GM19468 (cell line): Measurements from ENCODE around the gene MACO1.
"Not testable (repeated sequence)": the region's sequence is repeated elsewhere in the genome, so short reads cannot be mapped to it uniquely, and the experiment has no call there.

Experiments used
- ATAC-seq: cut with Tn5 transposase; IDR thresholded peaks from one replicate; pipeline ENCODE4 v1.9.1; 2021; ENCODE audit warnings: mild to moderate bottlenecking, moderate library complexity, moderate number of reproducible peaks; ENCODE audit not compliant: unreplicated experiment; ENCODE audit errors: extremely low read depth

The MACO1 gene

GRCh38 chr1:25430073-25430966 lies at the start of gene MACO1:
TSS of gene MACO1 (plus strand) at chr1:25430897. CDS start at chr1:25431099, 202 bp downstream.
- ATAC-seq: peak; percentile 74

DNA sequence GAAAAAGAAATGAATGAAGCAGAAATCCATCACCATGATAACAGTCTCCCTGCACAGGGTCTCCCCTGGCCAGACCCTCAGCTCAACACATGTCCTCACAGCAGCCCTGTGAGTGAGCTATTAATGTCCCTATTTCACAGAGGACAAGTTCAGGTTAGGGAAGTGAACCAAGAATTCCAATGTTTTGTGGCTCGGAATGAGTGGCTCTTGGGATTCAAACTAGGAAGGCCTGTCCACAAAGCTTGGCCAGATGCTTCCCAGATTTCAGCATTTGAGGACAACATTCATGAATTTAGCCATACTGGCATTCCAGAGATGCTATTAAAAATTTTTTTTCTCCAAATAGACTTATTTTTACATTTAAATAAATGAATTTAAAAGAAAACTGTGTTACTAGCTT lies 48.2 kb upstream of the MACO1 start:
- not testable (repeated sequence) for ATAC-seq

GRCh38 chr1:25383090-25383489 lies 47.6 kb upstream of the MACO1 start:
- not testable (repeated sequence) for ATAC-seq

GRCh38 chr1:25383875-25384274 lies 46.8 kb upstream of the MACO1 start:
- not testable (repeated sequence) for ATAC-seq

DNA sequence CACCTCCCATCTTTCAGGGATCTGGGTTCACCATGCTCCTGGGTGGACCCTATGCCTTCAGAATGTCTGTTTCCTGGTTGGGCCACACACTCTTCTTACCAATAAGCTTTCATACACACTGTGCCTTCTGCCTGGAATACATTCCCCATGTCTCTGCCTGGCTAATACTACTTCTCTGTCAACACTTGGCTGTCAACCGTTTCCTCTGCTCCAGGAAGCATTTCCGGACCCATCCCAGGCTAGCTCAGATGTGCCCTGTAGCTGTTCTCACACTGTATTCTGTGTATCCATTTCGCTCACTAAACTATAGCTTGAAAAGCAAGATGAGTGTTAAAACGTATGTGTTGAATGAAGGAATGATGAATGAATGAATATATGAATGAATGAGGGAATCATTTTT lies 43.6 kb upstream of the MACO1 start:
- not testable (repeated sequence) for ATAC-seq

DNA sequence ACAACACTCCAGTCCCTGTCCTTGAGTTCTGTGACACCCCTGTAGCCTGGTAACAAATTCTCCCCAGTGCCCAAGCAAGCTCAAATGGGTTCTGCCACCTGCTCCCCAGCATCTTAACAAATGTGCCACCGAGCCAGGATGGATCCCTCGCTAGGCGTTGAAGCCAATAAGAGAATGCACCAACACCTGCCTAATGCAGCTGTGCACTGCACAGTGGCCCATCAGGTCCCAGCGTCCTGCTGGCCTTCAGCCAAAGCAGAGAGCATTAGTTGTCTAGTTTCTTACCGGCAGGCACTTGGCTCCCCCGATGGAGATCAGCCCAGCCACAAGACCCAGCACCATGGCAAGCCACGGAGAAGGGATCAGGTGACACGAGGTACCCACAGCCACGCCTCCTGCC lies 42.0 kb upstream of the MACO1 start:
- not testable (repeated sequence) for ATAC-seq

- not testable (repeated sequence) for ATAC-seq
These were observed 41.0 kb upstream of the MACO1 start for GRCh38 chr1:25389721-25390120.

GRCh38 chr1:25392841-25393240 lies 37.9 kb upstream of the MACO1 start:
- no peak for ATAC-seq

DNA sequence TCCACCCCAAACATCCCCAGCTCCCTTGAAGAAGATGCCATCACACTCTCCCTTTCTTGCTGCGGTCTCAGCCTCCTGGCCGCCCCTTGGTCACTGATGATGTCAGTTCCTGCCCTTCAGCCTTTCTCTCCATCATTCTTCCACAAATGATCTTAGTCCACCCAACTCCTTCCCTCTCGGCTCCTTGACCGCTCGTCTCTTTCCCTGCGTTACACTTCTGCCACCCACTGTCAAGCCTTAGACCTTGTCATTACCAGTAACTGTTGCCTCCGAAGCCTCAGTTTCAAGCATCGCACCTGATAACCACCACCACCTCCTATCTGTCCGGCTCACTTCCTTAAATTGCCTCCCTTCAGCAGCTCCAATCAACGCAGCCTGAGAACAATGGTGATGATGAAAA lies 33.1 kb upstream of the MACO1 start:
- ATAC-seq: not testable (repeated sequence)

DNA sequence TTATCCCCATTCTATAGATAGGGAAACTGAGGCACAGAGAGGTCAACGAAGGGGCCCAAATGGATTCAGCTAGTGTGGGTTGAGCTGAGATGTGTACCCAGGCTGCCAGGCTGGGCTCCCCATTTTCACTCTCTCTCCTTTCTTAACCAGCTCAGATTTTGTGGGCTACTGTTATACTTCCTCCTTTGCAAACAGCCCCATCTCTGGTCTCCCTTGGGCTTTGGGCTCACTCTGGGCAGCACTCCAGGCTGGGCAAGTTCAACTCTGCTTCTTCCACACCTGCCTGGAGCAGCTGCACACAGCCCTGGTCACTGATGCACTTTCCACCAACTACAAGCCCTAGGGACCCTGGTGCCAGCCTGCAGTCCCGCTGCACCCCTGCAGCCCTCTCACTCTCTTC lies 32.6 kb upstream of the MACO1 start:
- ATAC-seq: not testable (repeated sequence)

- ATAC-seq: not testable (repeated sequence)
These were observed 27.5 kb upstream of the MACO1 start for GRCh38 chr1:25402947-25403803.

DNA sequence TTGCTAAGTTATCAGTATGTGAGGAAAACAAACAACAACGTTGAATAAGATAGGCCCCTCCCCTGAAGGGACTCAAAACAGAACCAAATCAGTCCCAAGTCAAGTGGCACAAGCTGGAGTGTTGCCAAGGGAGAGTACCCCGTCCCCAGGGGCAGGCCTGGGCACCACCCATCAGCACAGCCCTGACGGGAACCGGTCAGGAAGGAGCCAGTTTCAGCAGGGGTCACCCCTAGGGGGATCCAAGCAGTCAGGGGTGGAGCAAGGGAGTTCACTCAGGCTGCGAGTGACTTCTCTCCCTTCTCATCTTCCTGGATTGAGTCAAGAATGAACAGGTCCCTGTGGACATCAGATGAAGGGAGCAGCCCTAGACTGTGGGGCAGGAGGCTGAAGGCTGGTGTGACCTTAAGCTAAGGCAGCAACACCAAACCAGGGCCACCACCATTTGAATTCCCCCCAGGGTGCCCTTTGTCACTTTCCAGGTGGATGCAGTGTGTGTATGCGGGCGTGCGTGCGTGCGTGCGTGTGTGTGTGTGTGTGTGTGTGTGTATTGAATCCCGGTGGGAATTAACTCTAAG lies 24.9 kb upstream of the MACO1 start:
- not testable (repeated sequence) for ATAC-seq

DNA sequence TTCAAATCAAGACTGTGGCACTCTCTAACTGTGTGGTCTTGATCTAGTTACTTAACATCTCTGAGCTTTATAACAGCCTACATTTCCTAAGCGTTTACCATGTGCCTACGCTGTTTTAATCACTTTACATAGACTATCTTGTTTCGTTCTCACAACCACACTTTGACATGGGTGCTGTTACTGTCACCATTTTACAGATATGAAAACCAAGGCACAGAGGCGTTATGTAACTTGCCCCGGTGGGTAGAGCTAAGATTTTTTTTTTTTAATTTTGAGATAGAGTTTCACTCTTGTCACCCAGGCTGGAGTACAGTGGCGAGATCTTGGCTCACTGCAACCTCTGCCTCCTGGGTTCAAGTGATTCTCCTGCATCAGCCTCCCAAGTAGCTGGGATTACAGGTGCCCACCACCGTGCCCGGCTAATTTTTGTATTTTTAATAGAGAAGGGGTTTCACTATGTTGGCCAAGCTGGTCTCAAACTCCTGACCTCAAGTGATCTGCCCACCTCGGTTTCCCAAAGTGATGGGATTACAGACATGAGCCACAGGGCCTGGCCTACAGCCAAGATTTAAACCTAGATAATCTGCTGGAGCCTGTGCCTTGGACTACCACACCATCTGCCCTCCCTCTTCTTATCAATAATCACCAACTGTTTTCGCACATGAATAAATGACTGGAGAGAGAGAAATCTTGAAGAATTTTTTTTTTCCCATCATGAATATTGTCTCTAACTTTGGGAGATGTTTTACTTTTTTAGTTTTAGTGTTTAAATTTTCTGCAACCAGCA lies 20.9 kb upstream of the MACO1 start:
- not testable (repeated sequence) for ATAC-seq

- not testable (repeated sequence) for ATAC-seq
These were observed 17.6 kb upstream of the MACO1 start for GRCh38 chr1:25412872-25413623.

- ATAC-seq: not testable (repeated sequence)
These were observed 16.5 kb upstream of the MACO1 start for GRCh38 chr1:25414157-25414556.

DNA sequence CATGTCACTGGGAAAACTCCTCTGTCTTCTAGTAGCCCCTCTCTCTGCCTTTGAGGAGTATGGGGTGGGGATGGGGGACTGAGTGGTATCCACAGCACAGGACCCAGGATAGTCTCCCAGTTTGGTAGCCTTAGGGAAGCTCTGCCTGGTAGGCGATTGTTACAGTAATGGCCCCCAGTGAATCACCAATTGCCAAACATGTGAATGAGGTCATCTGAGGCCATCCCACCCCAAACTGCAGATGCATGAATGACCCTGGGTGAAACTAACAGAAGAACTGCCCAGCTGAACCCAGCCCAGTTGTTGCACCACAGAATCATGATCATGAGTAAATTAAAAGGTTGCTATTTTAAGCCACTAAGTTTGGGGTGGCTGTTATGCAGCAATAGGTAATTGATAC lies 16.1 kb upstream of the MACO1 start:
- ATAC-seq: not testable (repeated sequence)

DNA sequence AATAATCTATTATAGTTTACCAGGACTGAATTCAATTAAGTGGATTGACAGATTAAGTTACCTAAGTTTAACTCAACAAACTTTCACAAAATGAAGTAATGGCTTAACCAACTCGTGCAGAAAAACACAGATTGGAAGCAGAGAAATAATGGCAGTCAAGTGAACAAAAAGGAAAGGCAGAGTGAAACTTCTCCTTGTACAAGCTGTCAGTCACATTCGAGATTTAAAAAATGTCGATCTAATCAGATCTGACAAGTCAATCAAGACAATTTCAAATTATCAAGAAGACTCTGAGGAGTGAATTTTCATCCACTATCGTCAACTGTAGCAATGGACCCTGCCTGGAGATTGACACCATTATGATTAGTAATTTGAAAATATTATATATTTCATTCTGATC lies 13.4 kb upstream of the MACO1 start:
- not testable (repeated sequence) for ATAC-seq

- not testable (repeated sequence) for ATAC-seq
These were observed 11.4 kb upstream of the MACO1 start for GRCh38 chr1:25419339-25419738.

DNA sequence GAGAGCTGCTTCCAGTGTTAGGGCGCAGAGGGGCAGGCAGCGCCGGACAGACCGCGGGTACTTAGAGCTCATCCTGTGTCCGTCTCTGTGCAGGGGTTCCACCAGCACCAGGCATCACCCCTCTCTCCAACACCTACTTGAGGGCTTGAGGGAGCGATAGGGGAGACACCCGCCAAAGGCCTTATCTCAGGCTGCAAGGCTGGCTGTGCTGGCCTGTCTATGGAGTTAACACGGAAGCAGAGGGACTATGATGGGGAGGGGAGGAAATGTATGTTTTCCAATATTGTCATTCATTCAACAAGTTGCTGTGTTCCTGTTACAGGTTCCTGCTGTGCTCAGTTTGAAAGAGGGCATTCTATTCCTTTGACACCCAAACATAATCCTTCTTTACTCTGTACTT lies 10.0 kb upstream of the MACO1 start, which contains the start of gene RHCE:
RHCE (minus strand) TSS at position 111 of the 400 bp plus-strand sequence; CDS start at position 72, 39 bp downstream.
- ATAC-seq: not testable (repeated sequence)
